GM12872 (cell line): Measurements from ENCODE around the gene KRT16.

Experiments
- TF ChIP-seq, protein P1 (sequence below): IDR thresholded peaks from 3 replicates; pipeline ENCODE4 v1.5.1; 2011; ENCODE audit warnings: low read depth, mild to moderate bottlenecking, low read length, moderate library complexity; ENCODE audit not compliant: insufficient read depth

Gene KRT16

GRCh38 chr17:41642252-41643156, 29.9 kb upstream of the KRT16 start:
- TF ChIP-seq, protein P1, sequence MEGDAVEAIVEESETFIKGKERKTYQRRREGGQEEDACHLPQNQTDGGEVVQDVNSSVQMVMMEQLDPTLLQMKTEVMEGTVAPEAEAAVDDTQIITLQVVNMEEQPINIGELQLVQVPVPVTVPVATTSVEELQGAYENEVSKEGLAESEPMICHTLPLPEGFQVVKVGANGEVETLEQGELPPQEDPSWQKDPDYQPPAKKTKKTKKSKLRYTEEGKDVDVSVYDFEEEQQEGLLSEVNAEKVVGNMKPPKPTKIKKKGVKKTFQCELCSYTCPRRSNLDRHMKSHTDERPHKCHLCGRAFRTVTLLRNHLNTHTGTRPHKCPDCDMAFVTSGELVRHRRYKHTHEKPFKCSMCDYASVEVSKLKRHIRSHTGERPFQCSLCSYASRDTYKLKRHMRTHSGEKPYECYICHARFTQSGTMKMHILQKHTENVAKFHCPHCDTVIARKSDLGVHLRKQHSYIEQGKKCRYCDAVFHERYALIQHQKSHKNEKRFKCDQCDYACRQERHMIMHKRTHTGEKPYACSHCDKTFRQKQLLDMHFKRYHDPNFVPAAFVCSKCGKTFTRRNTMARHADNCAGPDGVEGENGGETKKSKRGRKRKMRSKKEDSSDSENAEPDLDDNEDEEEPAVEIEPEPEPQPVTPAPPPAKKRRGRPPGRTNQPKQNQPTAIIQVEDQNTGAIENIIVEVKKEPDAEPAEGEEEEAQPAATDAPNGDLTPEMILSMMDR, result no peak

DNA sequence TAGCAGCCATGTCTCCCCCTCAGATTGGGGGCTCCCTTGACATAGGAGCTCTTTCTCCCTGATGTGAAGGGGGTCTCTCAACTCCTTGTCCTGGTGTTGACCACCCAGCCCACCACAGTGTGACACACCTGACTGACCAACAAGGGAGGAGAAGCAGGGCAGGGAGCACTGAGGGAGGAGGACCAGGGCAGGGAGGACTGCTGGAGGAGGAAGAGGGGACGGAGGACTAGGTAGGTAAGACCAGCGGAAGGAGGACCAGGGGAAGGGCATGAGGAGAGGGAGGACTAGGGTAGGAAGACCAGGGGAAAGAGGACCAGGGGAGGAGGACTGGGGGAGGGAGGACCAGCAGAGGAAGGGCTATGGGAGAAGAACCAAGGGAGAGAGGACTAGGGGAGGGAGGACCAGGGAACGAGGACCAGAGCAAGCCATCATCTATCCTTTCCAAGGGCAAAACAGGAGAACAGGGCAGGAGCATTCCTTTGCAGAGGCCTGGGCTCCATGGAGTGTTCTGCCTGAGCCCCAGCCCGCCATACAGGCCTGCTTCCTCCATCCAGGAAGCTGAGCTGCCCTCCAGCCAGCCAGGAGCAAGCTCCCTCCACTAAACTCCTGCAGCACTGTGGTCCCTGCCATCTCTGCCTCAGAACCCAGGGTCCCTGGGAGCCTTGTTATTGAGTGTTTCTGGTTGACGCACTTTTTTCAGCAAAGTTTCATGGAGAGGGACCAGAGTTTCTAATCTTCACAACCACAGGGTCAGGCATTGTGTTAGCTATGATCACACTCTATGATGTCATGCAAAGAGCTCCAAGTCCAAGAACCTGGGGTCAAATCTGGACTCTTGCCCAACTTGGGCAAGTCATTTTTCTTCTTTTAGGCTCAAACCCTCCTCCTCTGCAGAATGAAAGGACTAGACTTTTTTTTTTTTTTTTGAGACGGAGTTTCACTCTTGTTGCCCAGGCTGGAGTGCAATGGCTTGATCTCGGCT, 27.2 kb upstream of the KRT16 start:
- TF ChIP-seq, protein P1, result no peak

GRCh38 chr17:41638941-41639340, 26.4 kb upstream of the KRT16 start:
- TF ChIP-seq, protein P1, result no peak

DNA sequence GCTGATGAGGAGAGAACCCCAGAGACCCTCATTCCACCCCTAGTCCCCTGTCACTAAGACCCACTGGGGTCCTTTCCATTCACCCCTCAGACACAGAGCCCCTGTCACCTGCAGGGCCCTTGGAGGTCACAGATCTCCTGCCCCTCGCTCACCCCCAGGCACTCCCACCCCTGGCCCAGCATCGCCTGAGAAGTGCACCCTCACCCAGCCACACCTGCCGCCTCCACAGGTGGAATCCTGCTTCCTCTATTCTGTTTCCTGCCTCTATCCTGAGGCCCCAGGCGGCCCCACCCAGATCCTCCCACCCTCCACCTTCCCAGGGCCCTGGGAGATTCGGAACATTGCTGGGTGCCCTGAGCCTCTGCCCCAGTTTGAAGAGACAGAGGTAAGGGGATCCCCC, 25.6 kb upstream of the KRT16 start:
- TF ChIP-seq, protein P1, result no peak

- TF ChIP-seq, protein P1, result no peak
Observed at GRCh38 chr17:41636652-41637051, 24.1 kb upstream of the KRT16 start.

DNA sequence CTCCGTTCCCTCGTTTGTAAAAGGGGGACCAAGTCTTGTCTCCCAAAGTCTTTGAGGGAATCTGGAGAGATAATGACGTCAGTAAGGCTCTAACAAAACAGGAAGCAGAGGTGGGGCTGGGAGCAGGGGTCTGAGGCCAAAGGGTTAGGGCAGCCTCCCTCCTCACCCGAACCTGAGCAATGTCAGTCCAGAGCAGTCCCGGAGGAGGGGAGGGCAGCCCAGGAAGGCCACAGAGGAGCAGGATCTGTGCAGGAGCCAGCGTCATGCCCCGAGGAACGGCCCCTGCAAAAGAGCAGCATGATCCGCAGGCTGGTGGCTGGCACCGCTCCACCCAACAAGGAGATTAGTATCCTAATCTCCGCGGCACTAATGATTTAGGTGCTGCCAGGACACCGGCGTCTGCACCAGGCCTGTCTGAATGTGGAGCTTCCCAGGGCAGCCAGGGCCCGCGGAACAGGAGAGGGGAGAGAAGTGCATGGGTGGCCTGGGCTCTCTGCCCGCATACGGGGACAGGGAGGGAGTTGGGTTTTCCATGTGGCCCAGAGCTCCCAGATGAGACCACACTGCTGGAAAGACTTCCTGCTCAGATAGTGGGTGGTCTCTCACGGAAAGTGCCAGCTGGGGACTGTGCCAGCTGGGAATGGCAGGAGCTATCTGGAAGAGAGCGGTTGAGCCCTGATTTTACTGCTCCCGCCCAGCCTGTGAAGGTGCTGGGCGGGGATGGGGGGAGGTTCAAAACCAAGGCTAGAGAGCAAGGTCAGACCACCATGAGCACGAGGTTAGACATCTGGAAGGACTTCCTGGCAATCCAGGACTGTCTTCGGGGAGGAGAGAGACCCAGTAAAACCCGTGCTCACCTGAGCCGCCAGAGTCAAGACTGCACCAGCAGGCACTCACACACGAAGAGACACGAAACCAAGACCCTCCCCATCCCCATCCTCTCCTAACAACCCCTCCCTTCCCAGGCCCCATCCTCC, 22.8 kb upstream of the KRT16 start:
- TF ChIP-seq, protein P1, result no peak
